ENCODE measurements around the gene PNRC2. TPM values are rescaled to one million over a fixed set of nuclear protein-coding genes. Genes with fewer than 3 reads are reported as not detected.

Gene PNRC2
- total and polyA plus RNA-seq, 10 of the 15 experiments (the other 5 are each of a cell fraction or from before 2014, with no cell fraction given), result 106 to 205 (median 163) TPM

DNA sequence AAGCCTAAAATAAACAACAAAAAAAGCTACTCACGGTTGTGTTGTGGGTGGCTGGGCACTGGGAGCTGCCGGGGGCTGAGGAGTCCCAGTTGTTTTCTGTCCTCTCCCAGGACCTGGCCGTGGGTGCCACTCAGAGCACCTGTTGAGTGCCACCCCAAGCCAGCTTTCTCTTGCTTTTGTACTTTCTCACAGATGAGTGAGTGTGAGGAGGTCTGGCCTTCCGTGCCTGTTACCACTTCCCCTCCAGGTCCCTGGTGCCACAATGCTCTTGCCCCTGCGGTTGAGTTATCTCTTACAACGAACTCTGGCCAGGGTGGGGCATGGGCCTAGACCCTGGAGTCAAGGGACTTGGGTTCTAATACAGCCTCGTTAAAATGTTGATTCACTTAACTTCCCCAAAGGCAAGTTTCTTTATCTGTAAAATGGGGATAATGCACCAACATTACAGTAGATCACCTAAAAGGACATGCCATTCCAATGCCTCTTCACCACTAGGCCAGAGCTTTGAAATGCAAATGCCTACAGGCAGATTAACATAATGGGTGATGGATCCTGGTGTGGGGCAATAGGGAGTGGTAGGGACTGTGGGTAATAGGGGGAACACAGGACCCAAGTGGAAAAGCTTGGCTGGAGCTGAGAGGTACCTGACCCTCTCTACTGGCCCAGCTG, 46.3 kb upstream of the PNRC2 start, which contains the start of gene CNR2 (continued):
- TF ChIP-seq TCF3 (IDR thresholded peaks at IDR 0.05; ENCODE audit: borderline replicate concordance, insufficient read depth, low read depth, low read length) (peak; percentile 77; the same call in 1 of the 2 replicates), STAT3 (IDR thresholded peaks at IDR 0.05; ENCODE audit: low read depth, low read length) (no peak), SIN3A (IDR thresholded peaks at IDR 0.05; ENCODE audit: low read depth, low read length) (no peak), GABPA (IDR thresholded peaks at IDR 0.05; ENCODE audit: low read depth) (no peak), SMARCA5 (IDR thresholded peaks at IDR 0.05) (peak; percentile 79; the same call in 1 of the 2 replicates), NFXL1 (IDR thresholded peaks at IDR 0.05; ENCODE audit: borderline replicate concordance) (no peak), KAT2A (conservative IDR thresholded peaks at IDR 0.05; ENCODE audit: control insufficient read depth, low read depth, low read length) (no peak), CHD4 (IDR thresholded peaks at IDR 0.05) (no peak), CBX3 (IDR thresholded peaks at IDR 0.05; ENCODE audit: borderline replicate concordance, low read depth) (no peak), TARDBP (IDR thresholded peaks at IDR 0.05; ENCODE audit: borderline replicate concordance) (no peak)
- TF ChIP-seq, protein P1, sequence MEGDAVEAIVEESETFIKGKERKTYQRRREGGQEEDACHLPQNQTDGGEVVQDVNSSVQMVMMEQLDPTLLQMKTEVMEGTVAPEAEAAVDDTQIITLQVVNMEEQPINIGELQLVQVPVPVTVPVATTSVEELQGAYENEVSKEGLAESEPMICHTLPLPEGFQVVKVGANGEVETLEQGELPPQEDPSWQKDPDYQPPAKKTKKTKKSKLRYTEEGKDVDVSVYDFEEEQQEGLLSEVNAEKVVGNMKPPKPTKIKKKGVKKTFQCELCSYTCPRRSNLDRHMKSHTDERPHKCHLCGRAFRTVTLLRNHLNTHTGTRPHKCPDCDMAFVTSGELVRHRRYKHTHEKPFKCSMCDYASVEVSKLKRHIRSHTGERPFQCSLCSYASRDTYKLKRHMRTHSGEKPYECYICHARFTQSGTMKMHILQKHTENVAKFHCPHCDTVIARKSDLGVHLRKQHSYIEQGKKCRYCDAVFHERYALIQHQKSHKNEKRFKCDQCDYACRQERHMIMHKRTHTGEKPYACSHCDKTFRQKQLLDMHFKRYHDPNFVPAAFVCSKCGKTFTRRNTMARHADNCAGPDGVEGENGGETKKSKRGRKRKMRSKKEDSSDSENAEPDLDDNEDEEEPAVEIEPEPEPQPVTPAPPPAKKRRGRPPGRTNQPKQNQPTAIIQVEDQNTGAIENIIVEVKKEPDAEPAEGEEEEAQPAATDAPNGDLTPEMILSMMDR (IDR thresholded peaks at IDR 0.05 in 2 of 3, conservative IDR thresholded peaks at IDR 0.05 in 1 of 3; ENCODE audit: control insufficient read depth in 2 of 3, extremely low read depth in 1 of 3, insufficient read depth in 1 of 3, low read depth in 3 of 3, low read length in 3 of 3), result no peak
- TF ChIP-seq, protein P2, sequence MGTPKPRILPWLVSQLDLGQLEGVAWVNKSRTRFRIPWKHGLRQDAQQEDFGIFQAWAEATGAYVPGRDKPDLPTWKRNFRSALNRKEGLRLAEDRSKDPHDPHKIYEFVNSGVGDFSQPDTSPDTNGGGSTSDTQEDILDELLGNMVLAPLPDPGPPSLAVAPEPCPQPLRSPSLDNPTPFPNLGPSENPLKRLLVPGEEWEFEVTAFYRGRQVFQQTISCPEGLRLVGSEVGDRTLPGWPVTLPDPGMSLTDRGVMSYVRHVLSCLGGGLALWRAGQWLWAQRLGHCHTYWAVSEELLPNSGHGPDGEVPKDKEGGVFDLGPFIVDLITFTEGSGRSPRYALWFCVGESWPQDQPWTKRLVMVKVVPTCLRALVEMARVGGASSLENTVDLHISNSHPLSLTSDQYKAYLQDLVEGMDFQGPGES (IDR thresholded peaks at IDR 0.05), result no peak
- TF ChIP-seq, protein P3, sequence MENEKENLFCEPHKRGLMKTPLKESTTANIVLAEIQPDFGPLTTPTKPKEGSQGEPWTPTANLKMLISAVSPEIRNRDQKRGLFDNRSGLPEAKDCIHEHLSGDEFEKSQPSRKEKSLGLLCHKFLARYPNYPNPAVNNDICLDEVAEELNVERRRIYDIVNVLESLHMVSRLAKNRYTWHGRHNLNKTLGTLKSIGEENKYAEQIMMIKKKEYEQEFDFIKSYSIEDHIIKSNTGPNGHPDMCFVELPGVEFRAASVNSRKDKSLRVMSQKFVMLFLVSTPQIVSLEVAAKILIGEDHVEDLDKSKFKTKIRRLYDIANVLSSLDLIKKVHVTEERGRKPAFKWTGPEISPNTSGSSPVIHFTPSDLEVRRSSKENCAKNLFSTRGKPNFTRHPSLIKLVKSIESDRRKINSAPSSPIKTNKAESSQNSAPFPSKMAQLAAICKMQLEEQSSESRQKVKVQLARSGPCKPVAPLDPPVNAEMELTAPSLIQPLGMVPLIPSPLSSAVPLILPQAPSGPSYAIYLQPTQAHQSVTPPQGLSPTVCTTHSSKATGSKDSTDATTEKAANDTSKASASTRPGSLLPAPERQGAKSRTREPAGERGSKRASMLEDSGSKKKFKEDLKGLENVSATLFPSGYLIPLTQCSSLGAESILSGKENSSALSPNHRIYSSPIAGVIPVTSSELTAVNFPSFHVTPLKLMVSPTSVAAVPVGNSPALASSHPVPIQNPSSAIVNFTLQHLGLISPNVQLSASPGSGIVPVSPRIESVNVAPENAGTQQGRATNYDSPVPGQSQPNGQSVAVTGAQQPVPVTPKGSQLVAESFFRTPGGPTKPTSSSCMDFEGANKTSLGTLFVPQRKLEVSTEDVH (IDR thresholded peaks at IDR 0.05; ENCODE audit: low read depth, partially characterized antibody), result no peak
- TF ChIP-seq, protein P4, sequence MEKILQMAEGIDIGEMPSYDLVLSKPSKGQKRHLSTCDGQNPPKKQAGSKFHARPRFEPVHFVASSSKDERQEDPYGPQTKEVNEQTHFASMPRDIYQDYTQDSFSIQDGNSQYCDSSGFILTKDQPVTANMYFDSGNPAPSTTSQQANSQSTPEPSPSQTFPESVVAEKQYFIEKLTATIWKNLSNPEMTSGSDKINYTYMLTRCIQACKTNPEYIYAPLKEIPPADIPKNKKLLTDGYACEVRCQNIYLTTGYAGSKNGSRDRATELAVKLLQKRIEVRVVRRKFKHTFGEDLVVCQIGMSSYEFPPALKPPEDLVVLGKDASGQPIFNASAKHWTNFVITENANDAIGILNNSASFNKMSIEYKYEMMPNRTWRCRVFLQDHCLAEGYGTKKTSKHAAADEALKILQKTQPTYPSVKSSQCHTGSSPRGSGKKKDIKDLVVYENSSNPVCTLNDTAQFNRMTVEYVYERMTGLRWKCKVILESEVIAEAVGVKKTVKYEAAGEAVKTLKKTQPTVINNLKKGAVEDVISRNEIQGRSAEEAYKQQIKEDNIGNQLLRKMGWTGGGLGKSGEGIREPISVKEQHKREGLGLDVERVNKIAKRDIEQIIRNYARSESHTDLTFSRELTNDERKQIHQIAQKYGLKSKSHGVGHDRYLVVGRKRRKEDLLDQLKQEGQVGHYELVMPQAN (conservative IDR thresholded peaks at IDR 0.05), result no peak
- TF ChIP-seq, protein P5, sequence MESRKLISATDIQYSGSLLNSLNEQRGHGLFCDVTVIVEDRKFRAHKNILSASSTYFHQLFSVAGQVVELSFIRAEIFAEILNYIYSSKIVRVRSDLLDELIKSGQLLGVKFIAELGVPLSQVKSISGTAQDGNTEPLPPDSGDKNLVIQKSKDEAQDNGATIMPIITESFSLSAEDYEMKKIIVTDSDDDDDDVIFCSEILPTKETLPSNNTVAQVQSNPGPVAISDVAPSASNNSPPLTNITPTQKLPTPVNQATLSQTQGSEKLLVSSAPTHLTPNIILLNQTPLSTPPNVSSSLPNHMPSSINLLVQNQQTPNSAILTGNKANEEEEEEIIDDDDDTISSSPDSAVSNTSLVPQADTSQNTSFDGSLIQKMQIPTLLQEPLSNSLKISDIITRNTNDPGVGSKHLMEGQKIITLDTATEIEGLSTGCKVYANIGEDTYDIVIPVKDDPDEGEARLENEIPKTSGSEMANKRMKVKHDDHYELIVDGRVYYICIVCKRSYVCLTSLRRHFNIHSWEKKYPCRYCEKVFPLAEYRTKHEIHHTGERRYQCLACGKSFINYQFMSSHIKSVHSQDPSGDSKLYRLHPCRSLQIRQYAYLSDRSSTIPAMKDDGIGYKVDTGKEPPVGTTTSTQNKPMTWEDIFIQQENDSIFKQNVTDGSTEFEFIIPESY (IDR thresholded peaks at IDR 0.05), result no peak
